Activated CD4-positive, alpha-beta T cell treated with anti-CD3 and anti-CD28 coated beads, Interleukin-2, amount 10 ng/mL, durations not matched to agents 7 days and 5 days (primary cell): ENCODE results near the gene CAMK2G. TPM values are rescaled to one million over a fixed set of nuclear protein-coding genes. Genes with fewer than 3 reads are reported as not detected.
"Not testable (repeated sequence)": the region's sequence is repeated elsewhere in the genome, so short reads cannot be mapped to it uniquely, and the experiment has no call there.

ENCODE experiments used
- CTCF ChIA-PET: fragments of 350-600 bp; sonication (Branson Sonifier 250); formaldehyde crosslinking; loops from one replicate; lab custom pipeline; 2021; ENCODE audit warnings: antibody characterized with exemption; lab: Charles Lee
- POLR2A ChIA-PET: fragments of 350-600 bp; sonication (Branson Sonifier 250); formaldehyde crosslinking; loops from one replicate; lab custom pipeline; 2021; ENCODE audit warnings: antibody characterized with exemption; lab: Charles Lee
- DNase-seq: peaks from one replicate; pipeline ENCODE4 v3.0.0-alpha.2; 2020
- H3K27ac Mint-ChIP-seq: one replicate; pipeline ENCODE4 v1.8.0; 2021; ENCODE audit warnings: mild to moderate bottlenecking, moderate library complexity, mixed read lengths
- H3K27me3 Mint-ChIP-seq: one replicate; pipeline ENCODE4 v1.8.0; 2021; ENCODE audit warnings: mixed read lengths
- H3K36me3 Mint-ChIP-seq: one replicate; pipeline ENCODE4 v1.8.0; 2021; ENCODE audit warnings: low read depth, mixed read lengths
- H3K4me1 Mint-ChIP-seq: one replicate; pipeline ENCODE4 v1.8.0; 2021; ENCODE audit warnings: mixed read lengths
- H3K4me3 Mint-ChIP-seq: one replicate; pipeline ENCODE4 v1.8.0; 2021; ENCODE audit warnings: mild to moderate bottlenecking, moderate library complexity, mixed read lengths
- H3K9me3 Mint-ChIP-seq: one replicate; pipeline ENCODE4 v1.8.0; 2021; ENCODE audit warnings: mixed read lengths
- total RNA-seq, 2 experiments: library from RNA; stranded (reverse); gene quantifications; one replicate each; pipeline ENCODE4 v1.2.3, GENCODE V29; 2021

The CAMK2G gene
- total RNA-seq, 2 experiments from 2014 or later = 54.4 to 55.8 TPM

DNA sequence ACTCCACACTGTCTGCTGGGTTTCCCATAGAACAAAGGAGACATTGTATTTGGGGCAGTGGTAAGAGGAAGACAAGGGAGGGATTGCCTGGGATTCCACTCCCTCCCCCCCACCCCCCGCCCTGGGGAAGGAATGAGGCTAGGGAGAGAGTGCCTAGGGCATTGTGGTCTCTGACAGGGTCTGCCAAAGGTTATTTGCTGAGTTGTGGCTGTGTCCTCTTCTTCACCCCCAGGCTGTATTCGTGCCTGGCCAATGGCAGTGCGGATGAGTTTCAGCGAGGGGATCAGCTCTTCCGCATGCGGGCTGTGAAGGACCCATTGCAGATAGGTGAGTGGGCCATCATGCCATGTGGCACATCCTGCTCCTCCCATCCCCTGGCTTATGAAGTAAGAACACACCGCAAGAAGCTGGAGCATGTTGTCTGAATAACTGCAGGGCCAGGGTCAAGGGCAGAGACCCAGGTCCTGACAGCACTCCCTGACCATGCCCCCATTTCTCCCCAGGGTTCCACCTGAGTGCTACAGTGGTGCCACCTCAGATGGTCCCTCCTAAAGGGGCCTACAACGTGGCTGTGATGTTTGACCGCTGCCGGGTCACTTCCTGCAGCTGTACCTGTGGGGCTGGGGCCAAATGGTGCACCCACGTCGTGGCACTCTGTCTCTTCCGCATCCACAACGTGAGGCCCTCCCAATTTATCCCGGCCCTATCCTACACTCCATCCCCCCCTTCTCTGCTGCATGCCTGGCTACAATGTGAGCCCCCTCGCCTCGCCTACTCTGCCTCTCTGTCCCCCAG is 85.3 kb downstream of the CAMK2G start:
- ChIA-PET POLR2A (no interaction called here), CTCF (interaction anchor here (1.1 to 11.8 kb wide), 3 partner anchors 16 to 23 kb away, joined by 3 to 103 read pairs (median 4); a partner anchor contains a TSS)
- Mint-ChIP-seq H3K27ac (no peak overlapping the region), H3K27me3 (no peaks in the 10 kb centered on the region), H3K9me3 (no peaks in the 10 kb centered on the region), H3K4me3 (no peak overlapping the region), H3K4me1 (peaks cover 27% of the 10 kb centered on the region), H3K36me3 (peaks cover 28% of the 10 kb centered on the region)
- DNase-seq = no peak

DNA sequence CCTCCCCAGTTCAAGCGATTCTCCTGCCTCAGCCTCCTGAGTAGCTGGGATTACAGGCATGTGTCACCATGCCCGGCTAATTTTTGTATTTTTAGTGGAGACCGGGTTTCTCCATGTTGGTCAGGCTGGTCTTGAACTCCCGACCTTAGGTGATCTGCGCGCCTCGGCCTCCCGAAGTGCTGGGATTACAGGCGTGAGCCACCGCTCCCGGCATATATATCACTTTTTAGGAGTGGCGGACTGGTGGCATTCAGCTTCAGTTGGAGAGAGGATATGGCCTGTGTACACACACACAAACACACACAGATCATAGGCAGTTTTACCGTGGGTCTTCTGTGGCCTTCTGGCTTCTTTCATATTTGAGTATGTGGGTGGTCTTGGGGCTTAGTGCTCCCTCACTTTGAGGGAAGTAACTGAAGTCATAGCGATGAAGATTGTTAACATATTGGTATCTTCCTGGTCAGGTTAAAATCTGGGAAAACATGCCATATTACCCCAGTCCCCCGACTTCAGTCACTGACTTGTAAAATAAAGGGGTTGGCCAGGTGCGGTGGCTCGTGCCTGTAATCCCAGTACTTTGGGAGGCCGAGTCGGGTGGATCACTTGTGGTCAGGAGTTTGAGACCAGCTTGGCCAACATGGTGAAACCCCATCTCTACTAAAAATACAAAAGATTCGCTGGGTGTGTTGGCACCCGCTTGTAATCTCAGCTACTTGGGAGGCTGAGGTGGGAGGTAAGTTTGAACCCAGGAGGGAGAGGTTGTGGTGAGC is 87.1 kb downstream of the CAMK2G start:
- H3K9me3 Mint-ChIP-seq, POLR2A ChIA-PET, DNase-seq, H3K27me3 Mint-ChIP-seq: not testable (repeated sequence)
- peaks cover 24% of the 10 kb centered on the region for H3K36me3 Mint-ChIP-seq
- H3K4me3 Mint-ChIP-seq = peak overlapping the region; percentile 52
- H3K27ac Mint-ChIP-seq = peak overlapping the region; percentile 41
- CTCF ChIA-PET = interaction anchor here (0.6 to 11.8 kb wide), 4 partner anchors 18 to 316 kb away, joined by 3 to 103 read pairs (median 10); a partner anchor contains a TSS
- H3K4me1 Mint-ChIP-seq = peaks cover 43% of the 10 kb centered on the region

DNA sequence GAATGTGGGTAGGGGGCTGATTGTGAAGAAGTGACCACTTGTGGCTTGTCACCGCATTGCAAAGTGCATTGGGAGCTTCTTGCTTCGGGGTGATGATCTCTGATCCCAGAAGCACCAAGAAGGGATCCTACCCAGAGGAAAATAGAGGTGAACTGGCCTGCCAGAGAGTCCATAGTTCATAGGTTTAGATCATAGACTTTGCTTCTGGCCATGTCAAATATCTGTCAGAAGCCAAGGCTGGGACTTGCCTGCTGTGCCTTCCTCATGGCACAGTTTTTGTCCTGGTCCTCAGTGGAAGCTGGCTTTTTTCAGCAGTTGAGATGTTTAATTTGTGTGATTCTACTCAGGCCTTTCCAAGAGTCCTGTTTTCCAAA is 87.9 kb downstream of the CAMK2G start:
- DNase-seq = no peak
- Mint-ChIP-seq H3K27ac (peak overlapping the region; percentile 88), H3K4me3 (peak overlapping the region; percentile 82), H3K36me3 (peaks cover 24% of the 10 kb centered on the region), H3K27me3 (no peaks in the 10 kb centered on the region), H3K4me1 (peaks cover 46% of the 10 kb centered on the region), H3K9me3 (no peaks in the 10 kb centered on the region)
- ChIA-PET CTCF (interaction anchor here (1.2 to 11.8 kb wide), 7 partner anchors 10 to 33 kb away, joined by 3 to 103 read pairs (median 4); a partner anchor contains a TSS), POLR2A (interaction anchor here (0.5 to 0.7 kb wide), 2 partner anchors 26 to 108 kb away, joined by 3 read pairs; no protein-coding TSS in a partner anchor)

DNA sequence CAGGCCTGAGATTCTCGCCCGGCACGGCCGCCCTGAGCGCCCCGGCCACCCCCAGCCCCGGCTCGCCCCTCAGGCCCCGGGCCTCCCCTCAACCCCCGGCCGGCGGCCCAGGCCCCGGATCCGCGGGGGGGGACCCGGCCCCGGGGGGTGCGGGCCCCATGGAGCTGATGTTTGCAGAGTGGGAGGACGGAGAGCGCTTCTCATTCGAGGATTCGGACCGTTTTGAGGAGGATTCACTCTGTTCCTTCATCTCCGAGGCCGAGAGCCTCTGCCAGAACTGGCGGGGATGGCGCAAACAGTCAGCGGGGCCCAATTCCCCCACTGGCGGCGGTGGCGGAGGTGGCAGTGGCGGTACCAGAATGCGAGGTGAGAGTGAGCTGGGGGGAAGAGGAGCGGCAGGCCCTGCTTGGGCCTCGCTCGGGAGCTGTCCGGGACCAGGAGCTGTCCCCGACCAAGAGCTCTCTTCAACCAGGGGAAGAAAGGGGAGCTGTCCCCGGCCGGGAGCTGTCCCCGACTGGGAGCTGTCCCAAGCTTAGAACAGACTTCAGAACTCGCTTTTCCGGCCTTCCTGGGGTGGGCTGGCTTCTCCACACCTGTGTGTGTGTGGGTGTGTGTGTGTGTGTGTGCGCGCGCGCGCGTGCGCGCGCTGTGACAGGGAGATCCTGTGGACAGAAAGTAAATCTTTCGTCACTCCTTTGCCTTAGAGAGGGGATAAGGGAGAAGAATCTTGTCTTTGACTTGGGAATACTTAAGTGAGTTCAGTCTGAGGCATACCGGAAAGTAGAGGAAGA is 88.4 kb downstream of the CAMK2G start:
- Mint-ChIP-seq H3K9me3 (no peaks in the 10 kb centered on the region), H3K4me1 (peaks cover 50% of the 10 kb centered on the region), H3K27ac (peak overlapping the region; percentile 98), H3K36me3 (peaks cover 19% of the 10 kb centered on the region), H3K27me3 (no peaks in the 10 kb centered on the region), H3K4me3 (peak overlapping the region; percentile 82)
- ChIA-PET CTCF (interaction anchor here (1.2 to 11.8 kb wide), 7 partner anchors 10 to 33 kb away, joined by 3 to 103 read pairs (median 4); a partner anchor contains a TSS), POLR2A (interaction anchor here (0.5 to 0.7 kb wide), 2 partner anchors 27 to 109 kb away, joined by 3 read pairs; no protein-coding TSS in a partner anchor)
- DNase-seq = peak; percentile 58

DNA sequence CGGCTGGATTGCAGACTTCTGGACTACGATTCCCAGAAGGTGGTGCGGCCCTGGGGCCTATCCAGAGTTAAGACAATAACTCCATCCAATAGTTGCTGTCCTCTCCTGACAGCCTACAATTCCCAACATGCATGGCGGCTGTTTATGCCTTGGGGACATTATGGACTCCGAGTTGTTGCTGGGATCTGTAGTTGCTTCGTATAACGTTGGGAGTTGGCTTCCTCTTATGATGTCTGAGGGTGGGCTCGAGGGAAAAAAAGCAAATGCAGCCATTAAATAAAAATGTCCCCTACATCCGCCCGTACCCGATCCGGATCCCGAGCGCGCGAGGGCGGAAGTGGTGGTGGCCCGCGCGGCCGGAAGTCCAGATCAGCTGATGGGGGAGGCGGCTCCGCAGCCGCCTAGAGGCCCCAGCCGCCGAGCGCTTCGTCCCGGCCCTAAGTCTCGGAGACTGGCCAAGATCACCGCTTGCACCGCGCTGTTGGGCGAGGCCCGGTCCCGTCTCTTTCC is 89.1 kb downstream of the CAMK2G start, which contains the start of gene ZSWIM8:
Gene ZSWIM8 (plus strand): TSS at position 396 of the 510 bp plus-strand sequence. CDS start 273 bp downstream, outside the sequence.
- H3K4me3 Mint-ChIP-seq = peak within 1 kb of the TSS; percentile 82
- CTCF ChIA-PET = interaction anchor here (1.2 to 11.8 kb wide), 6 partner anchors 11 to 34 kb away, joined by 3 to 103 read pairs (median 6); a partner anchor contains a TSS
- peaks cover 56% of the 10 kb centered on the region for H3K4me1 Mint-ChIP-seq
- no peaks in the 10 kb centered on the region for H3K9me3 Mint-ChIP-seq
- POLR2A ChIA-PET = no interaction called here
- peak within 1 kb of the TSS; percentile 98 for H3K27ac Mint-ChIP-seq
- DNase-seq = peak; percentile 89
- peaks cover 17% of the 10 kb centered on the region for H3K36me3 Mint-ChIP-seq
- H3K27me3 Mint-ChIP-seq = no peaks in the 10 kb centered on the region

DNA sequence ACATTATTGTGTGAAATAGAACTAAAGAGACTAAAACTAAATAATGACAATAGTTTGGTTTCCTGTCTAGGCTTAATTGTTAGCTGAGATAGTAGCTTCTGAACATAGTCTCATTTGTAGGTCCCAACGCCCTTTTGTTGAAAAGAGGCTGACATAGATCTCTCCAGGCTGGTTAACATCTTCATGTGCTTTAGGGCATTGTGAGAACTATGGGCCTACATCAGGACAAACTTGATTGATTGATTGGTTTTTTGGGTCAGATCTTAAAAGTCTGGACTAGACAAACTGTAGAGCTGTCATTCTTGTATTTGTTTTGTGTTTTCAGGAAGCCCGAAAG is 91.6 kb downstream of the CAMK2G start:
- peak overlapping the region; percentile 99 for H3K4me3 Mint-ChIP-seq
- ChIA-PET CTCF (interaction anchor here (0.6 to 11.8 kb wide), 3 partner anchors 13 to 210 kb away, joined by 3 to 103 read pairs (median 4); a partner anchor contains a TSS), POLR2A (no interaction called here)
- H3K4me1 Mint-ChIP-seq = peaks cover 63% of the 10 kb centered on the region
- H3K27me3 Mint-ChIP-seq = no peaks in the 10 kb centered on the region
- H3K9me3 Mint-ChIP-seq = no peaks in the 10 kb centered on the region
- H3K36me3 Mint-ChIP-seq = peaks cover 24% of the 10 kb centered on the region
- DNase-seq = no peak
- peak overlapping the region; percentile 98 for H3K27ac Mint-ChIP-seq

DNA sequence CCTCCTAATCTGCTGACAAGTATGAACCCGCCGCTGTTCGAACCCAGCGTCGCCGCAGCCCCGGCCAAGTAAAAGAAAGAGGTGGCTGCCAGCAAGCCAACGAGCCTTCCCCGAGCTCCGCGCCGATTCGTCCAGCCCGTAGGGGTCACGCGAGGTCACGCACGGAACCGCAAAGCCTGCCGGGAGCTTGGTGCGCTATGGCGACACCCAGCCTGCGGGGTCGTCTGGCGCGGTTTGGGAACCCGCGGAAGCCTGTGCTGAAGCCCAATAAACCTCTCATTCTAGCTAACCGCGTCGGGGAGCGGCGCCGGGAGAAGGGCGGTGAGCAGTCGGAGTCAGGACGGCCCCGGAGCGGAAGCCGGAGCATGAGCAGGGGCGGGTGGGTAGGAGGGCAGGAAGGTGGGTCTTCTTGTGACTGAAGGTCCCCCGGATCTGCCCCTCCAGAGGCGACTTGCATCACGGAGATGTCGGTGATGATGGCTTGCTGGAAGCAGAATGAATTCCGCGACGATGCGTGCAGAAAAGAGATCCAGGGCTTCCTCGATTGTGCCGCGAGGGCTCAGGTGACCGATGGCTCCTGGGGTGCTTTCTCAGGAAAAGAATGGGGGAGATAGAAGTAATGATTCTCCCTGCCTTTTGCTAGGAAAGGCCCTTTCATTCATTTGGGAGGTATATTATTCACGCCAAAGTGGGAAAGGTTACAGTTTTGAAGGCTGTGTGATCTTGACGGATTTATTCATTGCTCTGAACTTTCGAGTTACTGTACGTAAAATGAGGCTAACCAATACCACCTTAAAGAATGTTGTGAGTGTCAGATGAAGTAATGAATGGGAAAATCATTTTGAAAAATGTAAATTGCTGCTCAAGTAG is 92.2 kb downstream of the CAMK2G start, which contains the start of gene CHCHD1:
Gene CHCHD1 (plus strand): TSS at position 170 of the 870 bp plus-strand sequence. CDS start 28 bp downstream, at position 198.
- Mint-ChIP-seq H3K36me3 (peaks cover 24% of the 10 kb centered on the region), H3K4me1 (peaks cover 62% of the 10 kb centered on the region), H3K27me3 (no peaks in the 10 kb centered on the region), H3K9me3 (no peaks in the 10 kb centered on the region), H3K27ac (peak within 1 kb of the TSS; percentile 98), H3K4me3 (peak within 1 kb of the TSS; percentile 99)
- ChIA-PET POLR2A (interaction anchor here (1.0 to 2.1 kb wide), 3 partner anchors 9 to 23 kb away, joined by 3 to 9 read pairs (median 3); a partner anchor contains a TSS), CTCF (interaction anchor here (0.6 to 11.8 kb wide), 7 partner anchors 11 to 211 kb away, joined by 3 to 103 read pairs (median 4); partner anchors contain the start of gene SEC24C)
- DNase-seq = peak; percentile 95

DNA sequence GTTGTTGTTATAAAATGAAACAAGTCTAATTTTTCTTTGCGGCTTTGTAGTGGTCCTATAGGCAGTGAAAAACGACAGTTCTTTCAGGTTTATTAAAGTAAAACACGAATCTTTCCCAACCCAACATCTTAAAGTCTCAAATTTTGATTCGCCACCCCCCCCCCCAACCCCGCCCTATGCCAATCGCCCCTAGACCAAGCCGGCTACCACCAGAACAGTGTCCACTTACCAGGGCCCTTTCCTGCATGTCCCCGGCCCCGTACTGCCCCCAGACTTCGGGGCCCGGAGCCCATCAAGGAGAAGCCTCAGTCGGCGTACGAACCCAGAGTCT is 92.8 kb downstream of the CAMK2G start:
- ChIA-PET POLR2A (interaction anchor here (1.0 to 2.1 kb wide), 3 partner anchors 9 to 22 kb away, joined by 3 to 9 read pairs (median 3); a partner anchor contains a TSS), CTCF (interaction anchor here (0.7 to 11.8 kb wide), 7 partner anchors 11 to 188 kb away, joined by 3 to 103 read pairs (median 4); partner anchors contain the start of gene SEC24C)
- H3K4me1 Mint-ChIP-seq = peaks cover 63% of the 10 kb centered on the region
- no peaks in the 10 kb centered on the region for H3K9me3 Mint-ChIP-seq
- H3K27me3 Mint-ChIP-seq = no peaks in the 10 kb centered on the region
- no peak for DNase-seq
- peak overlapping the region; percentile 99 for H3K4me3 Mint-ChIP-seq
- H3K36me3 Mint-ChIP-seq = peaks cover 25% of the 10 kb centered on the region
- H3K27ac Mint-ChIP-seq = peak overlapping the region; percentile 98

DNA sequence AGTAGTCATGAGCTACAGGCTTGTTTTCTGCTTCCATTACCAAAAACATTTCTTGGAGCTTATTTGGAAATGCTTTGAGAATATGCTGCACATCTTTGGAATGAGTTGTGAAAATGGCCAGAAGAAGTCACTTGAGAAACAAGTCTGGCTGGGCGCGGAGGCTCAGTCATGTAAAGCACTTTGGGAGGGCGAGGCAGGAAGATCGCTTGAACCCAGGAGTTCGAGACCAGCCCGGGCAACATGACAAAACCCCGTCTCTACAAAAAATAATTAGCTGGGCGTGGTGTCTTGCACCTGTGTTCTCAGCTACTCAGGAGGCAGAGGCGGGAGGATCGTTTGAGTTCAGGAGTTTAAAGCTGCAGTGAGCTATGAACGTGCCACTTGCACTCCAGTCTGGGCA is 93.4 kb downstream of the CAMK2G start:
- H3K4me3 Mint-ChIP-seq = peak overlapping the region; percentile 99
- peaks cover 58% of the 10 kb centered on the region for H3K4me1 Mint-ChIP-seq
- ChIA-PET POLR2A (interaction anchor here (1.3 to 2.1 kb wide), 2 partner anchors 8 to 22 kb away, joined by 3 to 9 read pairs; a partner anchor contains a TSS), CTCF (interaction anchor here (0.6 to 11.8 kb wide), 7 partner anchors 12 to 247 kb away, joined by 3 to 103 read pairs (median 4); a partner anchor contains a TSS)
- H3K27ac Mint-ChIP-seq = peak overlapping the region; percentile 98
- no peaks in the 10 kb centered on the region for H3K9me3 Mint-ChIP-seq
- H3K36me3 Mint-ChIP-seq = peaks cover 26% of the 10 kb centered on the region
- DNase-seq = no peak
- H3K27me3 Mint-ChIP-seq = no peaks in the 10 kb centered on the region

DNA sequence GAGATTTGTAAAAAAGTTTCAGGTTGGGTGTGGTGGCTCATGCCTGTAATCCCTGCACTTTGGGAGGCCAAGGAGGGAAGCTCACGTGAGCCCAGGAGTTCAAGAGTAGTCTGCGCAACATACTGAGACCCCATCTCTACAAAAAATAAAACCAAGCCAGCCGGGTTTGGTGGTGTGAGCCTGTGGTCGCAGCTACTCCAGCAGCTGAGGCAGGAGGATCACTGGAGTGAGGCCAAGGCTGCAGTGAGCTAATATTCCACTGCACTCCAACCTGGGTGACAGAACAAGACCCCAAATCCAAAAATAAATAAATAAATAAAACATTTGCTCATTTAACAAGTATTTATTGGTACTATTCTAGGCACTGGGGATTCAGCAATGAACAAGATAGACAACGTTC is 94.1 kb downstream of the CAMK2G start:
- ChIA-PET CTCF (interaction anchor here (1.1 to 11.8 kb wide), 4 partner anchors 11 to 41 kb away, joined by 3 to 103 read pairs (median 4); a partner anchor contains a TSS), POLR2A (interaction anchor here (2.1 kb wide), 1 partner anchor 7 kb away, joined by 9 read pairs; a partner anchor contains a TSS)
- H3K36me3 Mint-ChIP-seq = peaks cover 32% of the 10 kb centered on the region
- DNase-seq = no peak
- peak overlapping the region; percentile 99 for H3K4me3 Mint-ChIP-seq
- H3K27me3 Mint-ChIP-seq = no peaks in the 10 kb centered on the region
- peaks cover 63% of the 10 kb centered on the region for H3K4me1 Mint-ChIP-seq
- peak overlapping the region; percentile 98 for H3K27ac Mint-ChIP-seq
- H3K9me3 Mint-ChIP-seq = no peaks in the 10 kb centered on the region
